HepG2 (cell line): ENCODE data around the gene HNRNPA0. TPM values are rescaled to one million over a fixed set of nuclear protein-coding genes. Genes with fewer than 3 reads are reported as not detected.

Experiments
- ATAC-seq: fragments of 200-7000 bp; cut with Tn5 transposase; 3 replicates; pipeline ENCODE4 v1.9.1; 2020; ENCODE audit warnings: mild to moderate bottlenecking, moderate library complexity
- BruUV-seq: library from RNA; stranded (reverse); fragments of 400-500 nt; replicated peaks from 2 replicates; lab custom pipeline; 2021; lab: Mats Ljungman, UMichigan
- CTCF ChIA-PET: fragments of 300-600 bp; formaldehyde crosslinking; extraction: SDS; loops from one replicate; lab custom pipeline; 2021; ENCODE audit warnings: low total read pairs, inconsistent platforms, low intra/inter-chr PET ratio; lab: Yijun Ruan, JAX
- POLR2A ChIA-PET: fragments of 350-600 bp; sonication (Branson Sonifier 250); formaldehyde crosslinking; loops from one replicate; lab custom pipeline; 2020; ENCODE audit warnings: antibody characterized with exemption, inconsistent platforms; lab: Yijun Ruan, JAX
- DNase-seq: peaks from one replicate; pipeline ENCODE4 v3.0.0-alpha.2; 2015; ENCODE audit warnings: low spot score
- FAIRE-seq: peaks from 3 replicates; lab custom pipeline; 2011; peaks lifted over from hg19 to GRCh38; lab: Jason Lieb, UNC
- H2AFZ ChIP-seq: one replicate; pipeline ENCODE4 v1.6.1; 2011; ENCODE audit warnings: low read length, inconsistent platforms
- H3K27ac ChIP-seq: fragments of 300-600 bp; 3 replicates; pipeline ENCODE4 v1.8.0; 2011; ENCODE audit warnings: mixed run types, mild to moderate bottlenecking, mixed read lengths, low read length, inconsistent platforms; ENCODE audit not compliant: insufficient read depth; ENCODE audit errors: extremely low read length
- H3K27me3 ChIP-seq, 2 experiments: fragments of 200-600 bp in 1 of 2; 2 replicates in 1 of 2; 3 replicates in 1 of 2; pipeline versions ENCODE4 v1.6.0 to v1.8.0; 2011; ENCODE audit warnings: low read length in 2 of 2, mild to moderate bottlenecking in 2 of 2, moderate library complexity in 2 of 2, inconsistent platforms in 1 of 2; ENCODE audit not compliant: insufficient read depth in 2 of 2, control insufficient read depth in 1 of 2
- H3K36me3 ChIP-seq, 2 experiments: fragments of 200-600 bp in 1 of 2; replicated peaks in 1 of 2; 2 replicates in 1 of 2; 3 replicates in 1 of 2; pipeline versions ENCODE4 v1.5.1 to v1.8.0; 2011; ENCODE audit warnings: low read length in 2 of 2, inconsistent platforms in 1 of 2; ENCODE audit not compliant: insufficient read depth in 2 of 2, control insufficient read depth in 1 of 2
- H3K4me1 ChIP-seq: 2 replicates; pipeline ENCODE4 v1.5.1; 2012; ENCODE audit warnings: low read length, inconsistent platforms; ENCODE audit not compliant: insufficient read depth
- H3K4me2 ChIP-seq: 2 replicates; pipeline ENCODE4 v1.6.0; 2011; ENCODE audit warnings: low read depth, low read length, inconsistent platforms
- H3K4me3 ChIP-seq, 3 experiments: fragments of 200-600 bp in 1 of 3; sonication (generic), shearing (Covaris generic) in 1 of 3; replicated peaks in 1 of 3; 2 replicates each; pipeline ENCODE4 v1.5.1; 2011 to 2016; ENCODE audit warnings: low read length in 3 of 3, inconsistent platforms in 2 of 3, low read depth in 2 of 3, mild to moderate bottlenecking in 2 of 3, control low read depth in 1 of 3, mixed read lengths in 1 of 3; ENCODE audit not compliant: insufficient read depth in 1 of 3
- H3K79me2 ChIP-seq: one replicate; pipeline ENCODE4 v1.6.1; 2011; ENCODE audit warnings: low read length, inconsistent platforms; ENCODE audit not compliant: insufficient read depth
- H3K9ac ChIP-seq: 2 replicates; pipeline ENCODE4 v1.6.0; 2011; ENCODE audit warnings: mild to moderate bottlenecking, low read depth, low read length, inconsistent platforms; ENCODE audit not compliant: insufficient read depth
- H3K9me3 ChIP-seq: 2 replicates; pipeline ENCODE4 v1.5.1; 2012; ENCODE audit warnings: mild to moderate bottlenecking, low read length
- H4K20me1 ChIP-seq: 2 replicates; pipeline ENCODE4 v1.6.0; 2011; ENCODE audit warnings: inconsistent platforms, mild to moderate bottlenecking, low read length, moderate library complexity; ENCODE audit not compliant: insufficient read depth
- FUBP1 ChIP-seq: sonication (generic); formaldehyde crosslinking; IDR thresholded peaks from 2 replicates; pipeline ENCODE4 v1.5.1; 2020; ENCODE audit warnings: missing genetic modification reagents, mild to moderate bottlenecking, borderline replicate concordance
- HOXD1 ChIP-seq: sonication (generic); formaldehyde crosslinking; IDR thresholded peaks from 2 replicates; pipeline ENCODE4 v1.5.0; 2020; ENCODE audit warnings: missing genetic modification reagents
- NAIF1 ChIP-seq: sonication (generic); formaldehyde crosslinking; IDR thresholded peaks from 2 replicates; pipeline ENCODE4 v1.5.0; 2020; ENCODE audit warnings: mild to moderate bottlenecking, missing genetic modification reagents, borderline replicate concordance
- TARDBP ChIP-seq: sonication (generic); formaldehyde crosslinking; IDR thresholded peaks from 2 replicates; pipeline ENCODE4 v1.8.0; 2022; ENCODE audit warnings: mild to moderate bottlenecking, missing genetic modification reagents
- ZFP82 ChIP-seq: sonication (generic); formaldehyde crosslinking; IDR thresholded peaks from 2 replicates; pipeline ENCODE4 v1.5.1; 2020; ENCODE audit warnings: mild to moderate bottlenecking, missing genetic modification reagents, borderline replicate concordance
- ZMYM3 ChIP-seq: sonication (generic); formaldehyde crosslinking; IDR thresholded peaks from 2 replicates; pipeline ENCODE4 v1.5.1; 2020; ENCODE audit warnings: mild to moderate bottlenecking, missing genetic modification reagents
- ZMYM4 ChIP-seq: sonication (generic); formaldehyde crosslinking; IDR thresholded peaks from 2 replicates; pipeline ENCODE4 v1.8.1; 2023; ENCODE audit warnings: mild to moderate bottlenecking, missing genetic modification reagents
- ZNF790 ChIP-seq: sonication (generic); formaldehyde crosslinking; IDR thresholded peaks from 2 replicates; pipeline ENCODE4 v1.8.0; 2022; ENCODE audit warnings: missing genetic modification reagents, mild to moderate bottlenecking, borderline replicate concordance
- ZNF891 ChIP-seq: sonication (generic); formaldehyde crosslinking; IDR thresholded peaks from 2 replicates; pipeline ENCODE4 v1.5.0; 2020; ENCODE audit warnings: mild to moderate bottlenecking, missing genetic modification reagents
- WGBS: methylation state at CpG from one replicate; pipeline ENCODE4 v1.1.6; 2017; ENCODE audit warnings: low lambda C conversion rate; 5-methylcytosine and 5-hydroxymethylcytosine counted together
- in situ Hi-C: cut with HindIII; loops from 2 replicates; pipeline ENCODE4 v1.10.0; 2017; ENCODE audit warnings: low pct_unique_long_range_greater_than_20kb; ENCODE audit not compliant: extremely low pct_ligation_motif_present
- intact Hi-C: fragments of 100-400 bp; cut with micrococcal nuclease; formaldehyde crosslinking; loops from one replicate; pipeline ENCODE4 v1.10.0; 2022; ENCODE audit not compliant: unreplicated experiment
- polyA plus RNA-seq, 8 experiments: library from polyadenylated mRNA; depleted of rRNA in 3 of 8; stranded (reverse) in 7 of 8; unstranded in 1 of 8; fragments of >200 nt; fragmentation: Illumina TruSeq in 4 of 8; extraction: Trizol in 4 of 8; gene quantifications; 2 replicates each; pipeline versions ENCODE4 v1.2.1 to v1.2.3, GENCODE V29; 2011 to 2016; ENCODE audit warnings: low read depth in 4 of 8, missing spikeins in 1 of 8, mixed read lengths in 1 of 8; ENCODE audit not compliant: insufficient read depth in 1 of 8
- total RNA-seq, 5 experiments: library from RNA; depleted of rRNA; stranded (reverse); fragments of >200 nt; fragmentation: Illumina TruSeq; extraction: Trizol; gene quantifications; 2 replicates each; pipeline ENCODE4 v1.2.3, GENCODE V29; 2016; ENCODE audit warnings: low read depth in 1 of 5

HNRNPA0 gene
- total and polyA plus RNA-seq, 2 of the 13 experiments (the other 11 are each of a cell fraction or from before 2014, with no cell fraction given), result 9.0 to 12.9 TPM

GRCh38 chr5:137706841-137707240, 47.3 kb downstream of the HNRNPA0 start:
- WGBS, result 19% methylated on average over 2 of the region's 2 CpGs
- FAIRE-seq, result no peak
- H3K9me3 ChIP-seq, result no peaks in the 10 kb centered on the region
- intact Hi-C loops, result no loop called here
- H3K9ac ChIP-seq, result no peak overlapping the region
- no peaks in the 10 kb centered on the region for H3K4me1 ChIP-seq
- H2AFZ ChIP-seq, result no peak overlapping the region
- POLR2A ChIA-PET, result no interaction called here
- TF ChIP-seq FUBP1, result no peak
- no peak for TF ChIP-seq ZMYM3
- no peak for TF ChIP-seq ZNF891 (CRISPR knock-in tag)
- TF ChIP-seq ZMYM4, result no peak
- no peak for TF ChIP-seq TARDBP (CRISPR knock-in tag)
- TF ChIP-seq ZFP82 (CRISPR knock-in tag), result no peak
- no peak for TF ChIP-seq NAIF1 (CRISPR knock-in tag)
- TF ChIP-seq HOXD1 (CRISPR knock-in tag), result no peak
- TF ChIP-seq ZNF790 (CRISPR knock-in tag), result no peak
- TF ChIP-seq, all 625 proteins: peak for 0
- CTCF ChIA-PET, result no interaction called here
- H3K4me2 ChIP-seq, result no peak overlapping the region
- H3K27ac ChIP-seq, result no peak overlapping the region
- no peaks in the 10 kb centered on the region for H4K20me1 ChIP-seq
- in situ Hi-C loops, result no loop called here
- no peak overlapping the region for H3K4me3 ChIP-seq
- ATAC-seq, result no peak
- peaks cover 0 to 1% of the 10 kb centered on the region in 2 experiments; a peak in 1 of 5 replicates for H3K27me3 ChIP-seq
- H3K36me3 ChIP-seq, result no peaks in the 10 kb centered on the region
- BruUV-seq, result no TSS peak
- no peaks in the 10 kb centered on the region for H3K79me2 ChIP-seq
- DNase-seq, result no peak
